SK-N-SH (cell line): Measurements from ENCODE around the gene PCED1A. TPM values are rescaled to one million over a fixed set of nuclear protein-coding genes. Genes with fewer than 3 reads are reported as not detected.

Source experiments
- CTCF ChIA-PET: fragments of 300-600, 350-600 bp; formaldehyde crosslinking; extraction: SDS; loops from one replicate; lab custom pipeline; 2021; lab: Yijun Ruan, JAX
- POLR2A ChIA-PET: fragments of 350-600 bp; sonication (Branson Sonifier 250); formaldehyde crosslinking; extraction: SDS; loops from one replicate; lab custom pipeline; 2020; ENCODE audit warnings: antibody characterized with exemption, inconsistent platforms; lab: Yijun Ruan, JAX
- DNase-seq: peaks from one replicate; pipeline ENCODE4 v3.0.0; 2012
- H2AFZ ChIP-seq: fragments of 200-600 bp; sonication (generic); 2 replicates; pipeline ENCODE4 v1.8.1; 2016; ENCODE audit warnings: antibody characterized with exemption, mild to moderate bottlenecking, low read depth
- H3F3A ChIP-seq: fragments of 200-600 bp; sonication (generic); replicated peaks from 2 replicates; pipeline ENCODE3; 2016; ENCODE audit warnings: antibody characterized with exemption, mild to moderate bottlenecking; ENCODE audit not compliant: insufficient read depth
- H3K27ac ChIP-seq, 2 experiments: fragments of 200-500 bp in 1 of 2; fragments of 200-600 bp in 1 of 2; sonication (Bioruptor generic) in 1 of 2; sonication (generic), shearing (Covaris generic) in 1 of 2; 2 replicates each; pipeline versions ENCODE4 v1.5.1 to v1.6.1; 2014 to 2016; ENCODE audit warnings: low read depth in 2 of 2, inconsistent platforms in 1 of 2, low read length in 1 of 2, mild to moderate bottlenecking in 1 of 2, mixed read lengths in 1 of 2
- H3K27me3 ChIP-seq: fragments of 200-600 bp; sonication (generic), shearing (Covaris generic); 2 replicates; pipeline ENCODE4 v1.6.1; 2016; ENCODE audit warnings: mixed run types; ENCODE audit not compliant: insufficient read depth
- H3K36me3 ChIP-seq, 2 experiments: fragments of 200-500 bp in 1 of 2; fragments of 200-600 bp in 1 of 2; sonication (Bioruptor generic) in 1 of 2; sonication (generic) in 1 of 2; replicated peaks in 1 of 2; 2 replicates each; pipeline versions ENCODE3 to v1.5.1; 2014 to 2016; ENCODE audit warnings: low read length in 1 of 2, mild to moderate bottlenecking in 1 of 2; ENCODE audit not compliant: insufficient read depth in 2 of 2, control insufficient read depth in 1 of 2
- H3K4me1 ChIP-seq, 2 experiments: fragments of 200-500 bp in 1 of 2; fragments of 200-600 bp in 1 of 2; sonication (Bioruptor generic) in 1 of 2; sonication (generic), shearing (Covaris generic) in 1 of 2; 2 replicates each; pipeline versions ENCODE4 v1.5.1 to v1.6.1; 2014 to 2016; ENCODE audit warnings: low read depth in 1 of 2, low read length in 1 of 2, mixed run types in 1 of 2; ENCODE audit not compliant: insufficient read depth in 2 of 2, control insufficient read depth in 1 of 2
- H3K4me2 ChIP-seq: fragments of 200-600 bp; sonication (generic), shearing (Covaris generic); 2 replicates; pipeline ENCODE4 v1.6.1; 2017; ENCODE audit warnings: mixed run types
- H3K4me3 ChIP-seq, 2 experiments: fragments of 200-500 bp in 1 of 2; fragments of 200-600 bp in 1 of 2; sonication (Bioruptor generic) in 1 of 2; sonication (generic), shearing (Covaris generic) in 1 of 2; 2 replicates each; pipeline versions ENCODE4 v1.5.1 to v1.8.1; 2014 to 2016; ENCODE audit warnings: low read depth in 2 of 2, inconsistent platforms in 1 of 2, low read length in 1 of 2, mild to moderate bottlenecking in 1 of 2, mixed read lengths in 1 of 2, moderate library complexity in 1 of 2
- H3K79me2 ChIP-seq: fragments of 200-600 bp; sonication (generic); 2 replicates; pipeline ENCODE4 v1.8.1; 2017; ENCODE audit warnings: mild to moderate bottlenecking; ENCODE audit not compliant: insufficient read depth
- H3K9ac ChIP-seq: fragments of 200-600 bp; sonication (generic); 2 replicates; pipeline ENCODE4 v1.6.1; 2017; ENCODE audit warnings: mixed run types
- H3K9me2 ChIP-seq: fragments of 200-600 bp; sonication (generic); 2 replicates; pipeline ENCODE4 v1.6.1; 2017; ENCODE audit warnings: mixed run types
- H3K9me3 ChIP-seq: fragments of 200-600 bp; sonication (generic); 2 replicates; pipeline ENCODE4 v1.6.1; 2017; ENCODE audit warnings: mixed run types, mild to moderate bottlenecking, moderate library complexity
- H4K20me1 ChIP-seq: fragments of 200-600 bp; sonication (generic); 2 replicates; pipeline ENCODE4 v1.6.1; 2017; ENCODE audit warnings: mild to moderate bottlenecking, mixed run types; ENCODE audit not compliant: insufficient read depth
- FOSL2 ChIP-seq: IDR thresholded peaks from 2 replicates; pipeline ENCODE4 v1.4.0; 2012; ENCODE audit warnings: low read depth, mild to moderate bottlenecking, moderate library complexity, borderline replicate concordance
- FOXJ3 ChIP-seq: sonication (generic); formaldehyde crosslinking; IDR thresholded peaks from 2 replicates; pipeline ENCODE4 v1.5.1; 2020; ENCODE audit warnings: mild to moderate bottlenecking, missing genetic modification reagents
- MXI1 ChIP-seq: IDR thresholded peaks from 2 replicates; pipeline ENCODE4 v1.6.1; 2012; ENCODE audit warnings: mild to moderate bottlenecking, low read depth, low read length, improper control_type of control experiment
- RCOR1 ChIP-seq: fragments of 150-350 bp; IDR thresholded peaks from 2 replicates; pipeline ENCODE4 v1.6.1; 2017; ENCODE audit warnings: antibody characterized with exemption, low read length
- SMC3 ChIP-seq: IDR thresholded peaks from 2 replicates; pipeline ENCODE4 v1.6.1; 2012; ENCODE audit warnings: low read depth, low read length, improper control_type of control experiment
- WGBS: methylation state at CpG from one replicate; pipeline ENCODE4 v1.1.6; 2017; ENCODE audit warnings: low lambda C conversion rate; 5-methylcytosine and 5-hydroxymethylcytosine counted together
- polyA plus RNA-seq, 3 experiments: library from polyadenylated mRNA; depleted of rRNA; stranded (reverse); fragments of >200 nt; gene quantifications; 2 replicates each; pipeline ENCODE4 v1.2.3, GENCODE V29; 2012
- TF ChIP-seq, protein P1 (sequence below): IDR thresholded peaks from 2 replicates; pipeline ENCODE4 v1.4.0; 2012; ENCODE audit warnings: low read depth, borderline replicate concordance
- TF ChIP-seq, protein P2 (sequence below): IDR thresholded peaks from 2 replicates; pipeline ENCODE4 v1.4.0; 2012; ENCODE audit warnings: low read depth
- TF ChIP-seq, protein P3 (sequence below): fragments of 200-600 bp; sonication (generic); IDR thresholded peaks from 2 replicates; pipeline ENCODE4 v1.6.1; 2017; ENCODE audit warnings: antibody characterized with exemption, mild to moderate bottlenecking, moderate library complexity

Gene PCED1A
- polyA plus RNA-seq, 1 of the 3 experiments (the other 2 are of a cell fraction), result 65.2 TPM

DNA sequence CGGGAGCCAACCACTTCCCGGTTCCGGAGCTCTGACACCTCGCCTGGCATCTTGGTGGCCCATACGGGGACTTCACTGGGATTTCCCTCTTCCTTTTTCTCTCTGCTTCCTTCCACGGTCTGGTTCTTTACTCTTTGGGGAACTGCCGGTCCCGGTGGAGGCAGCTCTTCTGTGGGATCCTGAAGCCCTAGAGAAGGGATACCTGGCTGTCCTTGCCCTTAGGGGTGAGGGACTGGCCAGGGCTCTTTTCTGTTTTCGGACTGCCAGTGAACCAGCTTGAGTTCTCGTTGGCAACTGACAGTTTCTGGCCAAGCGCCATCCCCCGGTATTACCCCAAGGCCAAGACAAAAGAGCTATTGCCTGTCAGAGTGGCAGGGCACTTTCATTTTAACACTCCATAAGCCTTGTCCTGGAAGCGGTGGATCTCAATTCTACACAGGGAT is 39.1 kb downstream of the PCED1A start:
- Histone ChIP-seq H3K4me2 (peak overlapping the region; percentile 78; the same call in 1 of the 2 replicates), H3K9ac (no peak overlapping the region), H3K4me3 (peak overlapping the region in 1 of 2 experiments; percentile 60; a peak in 2 of 4 replicates), H3K27ac (peak overlapping the region in 1 of 2 experiments; percentile 83; a peak in 2 of 4 replicates), H3K27me3 (no peaks in the 10 kb centered on the region), H2AFZ (peak overlapping the region; percentile 87; the same call in 1 of the 2 replicates), H3K36me3 (peaks cover 0 to 9% of the 10 kb centered on the region in 2 experiments), H3F3A (no peaks in the 10 kb centered on the region), H3K79me2 (no peaks in the 10 kb centered on the region), H3K9me3 (no peaks in the 10 kb centered on the region), H4K20me1 (no peaks in the 10 kb centered on the region), H3K9me2 (no peaks in the 10 kb centered on the region), H3K4me1 (peaks cover 0 to 14% of the 10 kb centered on the region in 2 experiments; a peak in 1 of 4 replicates)
- DNase-seq, result no peak
- WGBS, result 80% methylated on average over 10 of the region's 13 CpGs
- TF ChIP-seq, protein P1, sequence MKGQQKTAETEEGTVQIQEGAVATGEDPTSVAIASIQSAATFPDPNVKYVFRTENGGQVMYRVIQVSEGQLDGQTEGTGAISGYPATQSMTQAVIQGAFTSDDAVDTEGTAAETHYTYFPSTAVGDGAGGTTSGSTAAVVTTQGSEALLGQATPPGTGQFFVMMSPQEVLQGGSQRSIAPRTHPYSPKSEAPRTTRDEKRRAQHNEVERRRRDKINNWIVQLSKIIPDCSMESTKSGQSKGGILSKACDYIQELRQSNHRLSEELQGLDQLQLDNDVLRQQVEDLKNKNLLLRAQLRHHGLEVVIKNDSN, result no peak
- no peak for TF ChIP-seq MXI1
- TF ChIP-seq, protein P2, sequence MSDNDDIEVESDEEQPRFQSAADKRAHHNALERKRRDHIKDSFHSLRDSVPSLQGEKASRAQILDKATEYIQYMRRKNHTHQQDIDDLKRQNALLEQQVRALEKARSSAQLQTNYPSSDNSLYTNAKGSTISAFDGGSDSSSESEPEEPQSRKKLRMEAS, result no peak
- TF ChIP-seq, protein P3, sequence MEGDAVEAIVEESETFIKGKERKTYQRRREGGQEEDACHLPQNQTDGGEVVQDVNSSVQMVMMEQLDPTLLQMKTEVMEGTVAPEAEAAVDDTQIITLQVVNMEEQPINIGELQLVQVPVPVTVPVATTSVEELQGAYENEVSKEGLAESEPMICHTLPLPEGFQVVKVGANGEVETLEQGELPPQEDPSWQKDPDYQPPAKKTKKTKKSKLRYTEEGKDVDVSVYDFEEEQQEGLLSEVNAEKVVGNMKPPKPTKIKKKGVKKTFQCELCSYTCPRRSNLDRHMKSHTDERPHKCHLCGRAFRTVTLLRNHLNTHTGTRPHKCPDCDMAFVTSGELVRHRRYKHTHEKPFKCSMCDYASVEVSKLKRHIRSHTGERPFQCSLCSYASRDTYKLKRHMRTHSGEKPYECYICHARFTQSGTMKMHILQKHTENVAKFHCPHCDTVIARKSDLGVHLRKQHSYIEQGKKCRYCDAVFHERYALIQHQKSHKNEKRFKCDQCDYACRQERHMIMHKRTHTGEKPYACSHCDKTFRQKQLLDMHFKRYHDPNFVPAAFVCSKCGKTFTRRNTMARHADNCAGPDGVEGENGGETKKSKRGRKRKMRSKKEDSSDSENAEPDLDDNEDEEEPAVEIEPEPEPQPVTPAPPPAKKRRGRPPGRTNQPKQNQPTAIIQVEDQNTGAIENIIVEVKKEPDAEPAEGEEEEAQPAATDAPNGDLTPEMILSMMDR, result no peak
- no peak for TF ChIP-seq FOSL2
- no peak for TF ChIP-seq FOXJ3 (CRISPR knock-in tag)
- no peak for TF ChIP-seq SMC3
- POLR2A ChIA-PET, result interaction anchor here (2.0 kb wide), 1 partner anchor 149 kb away, joined by 11 read pairs; the partner anchor contains the start of gene NOP56
- CTCF ChIA-PET, result interaction anchor here (0.9 to 1.5 kb wide), 5 partner anchors 13 to 71 kb away, joined by 3 to 4 read pairs (median 3); partner anchors contain the start of gene C20orf141

DNA sequence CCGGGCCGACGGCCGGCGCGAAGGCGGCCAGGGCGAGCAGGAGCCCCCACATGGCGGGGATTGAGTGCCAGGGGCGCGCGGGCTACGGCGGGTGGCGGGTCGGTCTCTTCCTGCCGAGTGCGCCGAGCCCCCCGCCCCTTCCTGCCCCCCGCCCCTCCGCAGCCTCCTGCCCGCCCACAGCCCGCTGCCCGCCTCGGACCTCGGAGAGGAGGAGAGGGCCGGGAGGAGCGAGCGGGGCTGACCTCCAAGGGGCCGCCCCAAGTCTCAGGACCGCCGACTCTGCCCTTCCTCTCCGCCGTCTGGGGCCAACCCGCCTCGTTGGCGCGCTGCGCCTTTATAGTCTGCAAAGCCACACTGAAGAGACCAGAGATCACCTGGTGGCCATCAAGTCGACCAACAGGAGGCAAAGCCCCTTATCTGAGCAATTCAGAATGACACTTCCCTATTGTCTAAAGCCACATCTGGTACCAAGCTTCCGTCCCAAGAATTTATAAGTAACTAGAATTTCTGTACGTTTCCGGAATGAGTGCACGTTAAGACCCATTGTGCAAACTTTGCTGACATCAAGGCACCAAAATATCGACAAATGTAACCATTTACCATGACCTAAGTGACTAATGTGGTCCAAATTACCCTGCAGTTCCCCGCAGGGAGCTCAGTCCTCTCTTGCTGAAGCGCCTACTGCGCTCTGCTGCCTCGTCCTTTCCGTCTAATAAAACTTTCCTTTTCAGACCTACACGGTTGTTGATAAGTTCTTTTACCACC is 39.8 kb downstream of the PCED1A start, which contains the start of gene CPXM1:
Gene CPXM1 (minus strand): TSS at position 107 of the 765 bp plus-strand sequence. CDS start 55 bp downstream, at position 52.
- H2AFZ ChIP-seq, result peak within 1 kb of the TSS; percentile 87; the same call in 1 of the 2 replicates
- no peaks in the 10 kb centered on the region for H3F3A ChIP-seq
- H3K36me3 ChIP-seq, result peaks cover 0 to 15% of the 10 kb centered on the region in 2 experiments
- POLR2A ChIA-PET, result interaction anchor here (0.8 to 2.9 kb wide), 9 partner anchors 9 to 238 kb away, joined by 3 to 11 read pairs (median 4); partner anchors contain the start of genes C20orf141 and NOP56
- H3K27ac ChIP-seq, result peak within 1 kb of the TSS in 1 of 2 experiments; percentile 83; a peak in 2 of 4 replicates
- TF ChIP-seq, protein P1, result no peak
- TF ChIP-seq SMC3 (0 out of 2 replicates have a peak, but pooled peaks have one; percentile 9), RCOR1 (0 out of 2 replicates have a peak, but pooled peaks have one; percentile 7)
- H3K4me3 ChIP-seq, result peak within 1 kb of the TSS; percentile 53 to 60
- H3K27me3 ChIP-seq, result no peaks in the 10 kb centered on the region
- no peaks in the 10 kb centered on the region for H3K79me2 ChIP-seq
- CTCF ChIA-PET, result interaction anchor here (0.9 to 1.5 kb wide), 5 partner anchors 14 to 71 kb away, joined by 3 to 4 read pairs (median 3); partner anchors contain the start of gene C20orf141
- no peaks in the 10 kb centered on the region for H3K9me2 ChIP-seq
- peak within 1 kb of the TSS; percentile 28 for H3K9ac ChIP-seq
- DNase-seq, result peak; percentile 98
- 30% methylated on average over 23 of the region's 52 CpGs for WGBS
- H3K4me1 ChIP-seq, result peaks cover 0 to 14% of the 10 kb centered on the region in 2 experiments; a peak in 1 of 4 replicates
- peak within 1 kb of the TSS; percentile 78 for H3K4me2 ChIP-seq
- no peaks in the 10 kb centered on the region for H3K9me3 ChIP-seq
- H4K20me1 ChIP-seq, result no peaks in the 10 kb centered on the region
